HG03521 (cell line): ENCODE results near the gene PALM.
"Not testable (repeated sequence)": the region's sequence is repeated elsewhere in the genome, so short reads cannot be mapped to it uniquely, and the experiment has no call there.

Experiments used
- ATAC-seq: cut with Tn5 transposase; IDR thresholded peaks from one replicate; pipeline ENCODE4 v1.9.1; 2021; ENCODE audit warnings: mild to moderate bottlenecking, moderate library complexity; ENCODE audit not compliant: unreplicated experiment

PALM gene

DNA sequence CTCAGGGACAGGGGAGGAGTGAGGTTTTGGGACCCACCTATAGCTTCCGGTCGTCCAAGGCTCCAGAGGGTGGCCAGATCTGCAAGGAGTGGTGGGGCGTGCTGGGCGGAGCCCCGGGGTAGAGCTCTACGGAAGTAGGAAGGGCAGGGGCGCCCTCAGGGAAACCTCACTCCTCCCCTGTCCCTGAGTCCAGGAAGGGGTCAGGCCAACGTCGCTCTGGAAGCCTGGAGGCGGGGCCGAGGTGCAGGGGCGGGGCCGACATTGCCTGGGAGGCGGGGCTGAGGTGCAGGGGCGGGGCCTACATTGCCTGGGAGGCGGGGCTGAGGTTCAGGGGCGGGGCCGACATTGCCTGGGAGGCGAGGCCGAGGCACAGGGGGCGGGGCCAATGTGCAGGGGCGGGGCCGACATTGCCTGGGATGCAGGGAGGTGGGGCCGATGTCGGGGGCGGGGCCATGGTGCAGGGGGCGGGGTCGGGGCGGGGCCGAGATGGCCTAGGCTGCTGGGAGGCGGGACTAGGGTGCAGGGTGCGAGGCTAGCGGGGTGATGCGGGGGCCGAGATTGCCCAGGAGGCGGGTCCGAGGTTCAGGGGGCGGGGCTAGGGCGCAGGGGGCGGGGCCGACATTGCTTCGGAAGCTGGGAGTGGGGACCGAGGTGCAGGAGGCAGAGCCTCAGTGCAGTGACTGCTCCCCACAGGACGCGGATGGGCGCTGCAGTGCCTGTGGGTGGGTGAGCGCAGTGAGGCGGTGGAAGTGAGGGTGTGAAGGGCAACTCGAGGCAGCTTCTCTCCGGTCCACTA lies 4.9 kb upstream of the PALM start:
- no peak for ATAC-seq

DNA sequence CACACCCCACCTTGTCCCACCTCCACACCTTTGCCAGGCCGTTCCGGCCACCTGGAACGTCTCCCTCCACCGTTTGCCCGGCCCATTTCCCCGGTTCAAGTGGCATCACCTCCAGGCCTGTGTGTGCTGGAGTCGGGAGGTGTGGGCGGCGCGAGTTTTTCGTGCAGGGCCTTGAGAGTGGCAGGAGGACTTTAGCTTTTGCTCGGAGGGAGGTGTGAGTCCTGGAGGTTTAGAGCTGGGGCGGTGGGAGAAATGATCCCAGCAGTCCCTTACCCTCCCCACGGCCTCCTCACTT lies 4.3 kb upstream of the PALM start:
- ATAC-seq = no peak

DNA sequence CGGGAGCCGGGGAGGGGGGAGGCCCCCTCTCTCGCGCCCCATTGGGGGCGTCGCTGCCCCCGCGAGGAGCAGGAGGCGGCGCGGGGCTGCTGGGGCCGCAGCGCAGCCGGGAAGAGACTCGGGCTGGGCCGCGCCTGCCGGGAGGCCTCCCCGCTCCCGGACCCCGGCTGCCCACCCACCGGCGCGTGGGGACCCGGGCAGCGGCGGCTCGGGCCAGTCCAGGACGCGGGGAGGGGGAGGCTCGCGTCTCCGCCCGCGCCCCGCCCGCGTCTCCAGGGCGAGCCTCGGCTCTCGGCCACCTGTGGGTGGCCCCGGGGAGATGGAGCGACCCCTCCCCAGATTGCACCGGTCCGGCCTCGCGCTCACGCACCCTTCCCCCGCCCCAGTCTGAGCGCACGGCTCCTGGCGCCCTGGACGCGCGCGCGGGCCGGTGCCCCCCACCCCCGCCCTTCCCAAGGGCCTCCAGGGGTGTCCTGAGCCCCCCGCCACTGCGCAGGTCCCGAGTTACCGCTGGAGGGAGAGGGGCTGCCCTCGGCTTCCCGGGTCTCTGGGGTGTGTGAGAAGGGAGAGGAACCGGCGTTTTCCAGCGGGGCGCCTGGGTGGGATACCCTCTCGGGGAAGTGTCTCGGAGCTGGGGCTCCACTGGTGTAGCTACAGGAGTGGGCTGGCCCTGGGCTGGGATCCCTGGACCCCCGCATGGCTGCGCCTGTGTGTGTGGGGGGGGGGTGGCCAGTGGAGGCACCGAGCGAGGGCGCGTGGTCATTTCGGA lies 645 bp downstream of the PALM start:
- ATAC-seq = no peak

- ATAC-seq = no peak
Observed at GRCh38 chr19:709965-710571, 1.3 kb downstream of the PALM start.

- no peak for ATAC-seq
Observed at GRCh38 chr19:710767-711166, 2.0 kb downstream of the PALM start.

GRCh38 chr19:711254-711653 lies 2.5 kb downstream of the PALM start:
- no peak for ATAC-seq

- no peak for ATAC-seq
Observed at GRCh38 chr19:715347-715746, 6.6 kb downstream of the PALM start.

- no peak for ATAC-seq
Observed at GRCh38 chr19:718251-718951, 9.7 kb downstream of the PALM start.

DNA sequence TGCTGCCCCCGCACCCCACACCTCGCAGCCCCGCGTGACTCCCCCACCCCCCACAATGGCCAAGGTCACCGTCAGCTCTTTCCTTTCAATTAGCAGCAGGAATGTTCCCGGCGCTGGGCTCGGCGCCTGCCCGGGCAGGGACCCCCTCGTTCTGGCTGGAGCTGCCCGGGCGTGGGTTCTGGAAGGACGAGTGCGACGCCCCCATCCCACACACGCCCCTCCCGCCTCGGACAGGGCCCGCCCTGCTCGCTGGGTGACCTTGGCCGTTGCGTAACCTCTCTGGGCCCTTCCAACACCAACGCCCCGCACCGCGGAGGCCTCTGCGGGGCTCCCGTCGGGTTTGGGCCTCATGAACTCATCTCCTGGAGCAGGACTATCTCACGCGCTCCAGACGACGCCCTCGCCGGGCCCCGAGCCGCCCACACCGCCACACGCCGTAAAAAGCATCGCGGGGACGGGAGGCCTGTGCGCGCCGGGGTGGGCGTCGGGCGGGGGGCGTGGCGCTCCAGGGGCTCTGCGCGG lies 10.3 kb downstream of the PALM start:
- ATAC-seq = no peak

DNA sequence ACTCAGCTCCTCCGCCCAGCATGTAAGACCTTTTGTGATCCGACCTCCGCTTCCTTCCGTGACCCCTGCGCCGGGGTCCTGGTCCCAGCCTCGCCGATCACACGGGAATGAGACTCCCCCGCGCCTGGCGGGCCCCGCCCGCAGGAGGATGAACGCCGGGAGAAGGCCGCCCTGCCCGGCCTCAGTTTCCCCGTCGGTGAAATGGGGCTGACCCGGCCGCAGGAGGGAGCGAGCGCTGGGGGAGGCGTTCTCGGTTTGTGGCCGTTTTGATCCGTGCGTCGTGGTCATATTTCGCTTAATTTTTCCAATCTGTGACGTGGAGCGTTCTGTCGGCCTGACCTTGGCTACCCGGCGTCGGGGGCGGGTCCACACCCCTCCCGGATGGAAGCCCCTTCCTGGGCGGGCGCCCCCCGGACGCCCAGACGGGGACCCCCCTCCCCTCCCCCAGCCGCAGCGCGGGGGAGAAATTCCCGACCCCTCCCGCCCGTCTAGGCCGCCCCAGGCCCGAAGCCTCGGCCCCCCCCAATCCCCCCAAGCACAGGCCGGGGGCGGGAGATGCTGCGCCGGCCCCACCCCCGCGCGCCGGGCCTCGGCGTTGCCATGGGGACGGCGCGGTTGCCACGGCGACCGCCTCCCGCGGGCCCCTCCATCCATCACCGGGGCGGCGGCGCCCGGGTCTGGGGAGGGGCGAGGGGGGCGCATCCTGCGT lies 11.1 kb downstream of the PALM start:
- no peak for ATAC-seq

GRCh38 chr19:720345-721160 lies 11.8 kb downstream of the PALM start:
- no peak for ATAC-seq

- ATAC-seq = no peak
Observed at GRCh38 chr19:722553-723101, 13.9 kb downstream of the PALM start.

DNA sequence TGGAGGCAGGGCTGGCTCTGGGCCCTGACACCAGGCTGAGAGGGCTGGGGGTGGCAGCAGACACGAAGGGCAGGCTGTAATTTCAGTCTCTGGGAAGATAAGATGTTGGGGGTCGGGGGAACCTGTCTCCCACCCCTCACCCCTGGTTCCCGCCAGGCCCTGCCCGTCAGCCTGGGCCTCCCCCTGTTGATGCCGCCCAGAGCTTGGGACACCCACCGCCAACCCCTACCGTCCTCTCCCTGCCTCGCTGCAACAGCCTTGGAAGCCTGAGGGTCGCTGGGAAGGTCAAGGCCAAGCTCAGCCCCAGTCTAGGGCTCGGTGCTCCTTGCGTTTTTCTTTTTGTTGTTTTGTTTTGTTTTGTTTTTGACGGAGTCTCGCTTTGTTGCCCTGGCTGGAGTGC lies 14.5 kb downstream of the PALM start:
- ATAC-seq = no peak

- no peak for ATAC-seq
Observed at GRCh38 chr19:723714-724113, 15.0 kb downstream of the PALM start.

GRCh38 chr19:725461-726089 lies 16.8 kb downstream of the PALM start:
- no peak for ATAC-seq

DNA sequence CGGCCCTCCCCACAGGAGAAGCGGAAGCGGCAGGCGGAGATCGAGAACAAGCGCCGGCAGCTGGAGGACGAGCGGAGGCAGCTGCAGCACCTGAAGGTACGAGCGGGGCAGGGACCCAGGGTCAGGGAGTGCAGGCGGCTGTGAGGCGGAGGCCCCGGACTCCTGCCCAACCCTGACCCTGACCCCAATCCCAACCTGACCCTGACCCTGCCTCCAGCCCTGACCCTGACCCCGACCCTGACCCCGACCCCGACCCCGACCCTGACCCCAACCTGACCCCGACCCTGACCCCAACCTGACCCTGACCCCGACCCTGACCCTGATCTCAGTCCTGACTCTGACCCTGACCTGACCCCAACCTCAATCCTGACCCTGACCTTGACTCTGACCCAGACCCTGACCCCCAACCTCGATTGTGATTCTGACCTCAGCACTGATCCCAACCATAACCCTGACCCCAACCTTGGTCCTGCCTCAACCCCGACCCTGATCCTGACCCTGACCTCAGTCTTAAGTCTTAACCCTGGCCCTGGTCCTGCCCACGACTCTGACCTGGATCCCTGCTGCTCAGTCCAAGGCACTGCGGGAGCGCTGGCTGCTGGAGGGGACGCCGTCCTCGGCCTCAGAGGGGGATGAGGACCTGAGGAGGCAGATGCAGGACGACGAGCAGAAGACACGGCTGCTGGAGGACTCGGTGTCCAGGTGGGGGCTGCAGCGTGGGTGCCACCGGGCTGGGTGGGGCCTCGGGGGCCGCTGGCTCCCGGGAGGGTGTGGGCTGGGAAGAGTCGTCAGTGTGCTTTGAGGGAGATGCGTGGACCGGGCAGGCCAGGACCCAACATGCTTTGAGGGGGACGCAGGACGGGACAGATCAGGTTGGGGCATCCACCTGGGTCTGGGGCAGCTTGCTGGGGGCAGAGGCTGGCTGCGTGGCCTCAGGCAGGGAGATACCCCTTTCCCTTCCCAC lies 18.5 kb downstream of the PALM start:
- ATAC-seq = no peak

DNA sequence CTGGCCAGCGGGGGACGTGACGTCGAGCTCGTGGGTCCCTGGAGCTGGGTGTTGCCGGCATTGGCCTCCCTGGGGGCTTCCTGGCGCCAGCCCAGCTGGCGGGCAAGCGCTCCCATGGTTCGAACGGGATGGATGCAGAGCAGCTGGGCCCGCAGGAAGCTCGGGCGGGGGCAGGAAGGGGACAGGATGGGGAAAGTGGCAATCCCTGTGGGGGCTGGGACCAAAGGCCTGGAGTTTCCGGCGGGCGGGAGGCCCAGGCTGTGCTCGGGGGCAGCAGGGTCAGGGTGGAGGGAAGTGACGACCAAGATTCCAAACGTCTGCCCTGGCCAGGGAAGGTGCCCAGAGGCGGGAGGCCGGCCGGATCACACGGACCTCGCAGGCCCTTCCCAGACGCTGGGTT lies 19.3 kb downstream of the PALM start:
- ATAC-seq = no peak

DNA sequence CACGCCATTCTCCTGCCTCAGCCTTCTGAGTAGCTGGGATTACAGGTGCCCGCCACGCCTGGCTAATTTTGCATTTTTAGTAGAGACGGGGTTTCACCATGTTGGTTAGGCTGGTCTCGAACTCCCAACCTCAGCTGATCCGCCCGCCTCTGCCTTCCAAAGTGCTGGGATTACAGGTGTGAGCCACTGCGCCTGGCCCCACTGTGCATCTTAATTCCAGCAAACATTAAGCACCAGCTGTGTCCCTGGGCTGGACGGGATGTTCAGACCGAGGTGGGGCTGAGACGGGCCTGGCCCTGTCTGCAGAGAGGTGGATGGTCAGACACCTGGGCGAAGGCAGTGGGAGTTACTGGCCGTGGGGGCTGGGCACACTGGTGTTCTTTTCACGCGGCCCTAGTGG lies 20.8 kb downstream of the PALM start:
- not testable (repeated sequence) for ATAC-seq
